HuH-7.5 (cell line): ENCODE results near the gene FBRSL1.
"Not testable (repeated sequence)": the region's sequence is repeated elsewhere in the genome, so short reads cannot be mapped to it uniquely, and the experiment has no call there.

Source experiments
- DNase-seq: peaks from one replicate; pipeline ENCODE4 v3.0.0; 2011; ENCODE audit warnings: low spot score

Gene FBRSL1

GRCh38 chr12:132453361-132454192 lies 36.4 kb upstream of the FBRSL1 start:
- no peak for DNase-seq

- DNase-seq: no peak
Measured at GRCh38 chr12:132454193-132454932, 35.6 kb upstream of the FBRSL1 start.

- DNase-seq: no peak
Measured at GRCh38 chr12:132454933-132455418, 35.0 kb upstream of the FBRSL1 start.

- DNase-seq: no peak
Measured at GRCh38 chr12:132455565-132455964, 34.4 kb upstream of the FBRSL1 start.

- no peak for DNase-seq
Measured at GRCh38 chr12:132456186-132456943, 33.6 kb upstream of the FBRSL1 start.

GRCh38 chr12:132456944-132457495 lies 32.9 kb upstream of the FBRSL1 start:
- DNase-seq: no peak

GRCh38 chr12:132458441-132458840 lies 31.5 kb upstream of the FBRSL1 start:
- DNase-seq: no peak

GRCh38 chr12:132458846-132459641 lies 30.9 kb upstream of the FBRSL1 start:
- DNase-seq: no peak

GRCh38 chr12:132460571-132460970 lies 29.4 kb upstream of the FBRSL1 start:
- DNase-seq: no peak

GRCh38 chr12:132461526-132461925 lies 28.4 kb upstream of the FBRSL1 start:
- no peak for DNase-seq

- DNase-seq: no peak
Measured at GRCh38 chr12:132462788-132463187, 27.2 kb upstream of the FBRSL1 start.

- DNase-seq: not testable (repeated sequence)
Measured at GRCh38 chr12:132463284-132463924, 26.5 kb upstream of the FBRSL1 start.

- DNase-seq: not testable (repeated sequence)
Measured at GRCh38 chr12:132464304-132464703, 25.6 kb upstream of the FBRSL1 start.

GRCh38 chr12:132464820-132465219 lies 25.1 kb upstream of the FBRSL1 start:
- no peak for DNase-seq

GRCh38 chr12:132465269-132466190 lies 24.4 kb upstream of the FBRSL1 start:
- no peak for DNase-seq

- DNase-seq: no peak
Measured at GRCh38 chr12:132466241-132467201, 23.4 kb upstream of the FBRSL1 start.

- DNase-seq: no peak
Measured at GRCh38 chr12:132467511-132467910, 22.4 kb upstream of the FBRSL1 start.

GRCh38 chr12:132469423-132469822 lies 20.5 kb upstream of the FBRSL1 start:
- DNase-seq: no peak
